ENCODE results near the gene PLGRKT.
"Not testable (repeated sequence)": the region's sequence is repeated elsewhere in the genome, so short reads cannot be mapped to it uniquely, and the experiment has no call there.

The PLGRKT gene

DNA sequence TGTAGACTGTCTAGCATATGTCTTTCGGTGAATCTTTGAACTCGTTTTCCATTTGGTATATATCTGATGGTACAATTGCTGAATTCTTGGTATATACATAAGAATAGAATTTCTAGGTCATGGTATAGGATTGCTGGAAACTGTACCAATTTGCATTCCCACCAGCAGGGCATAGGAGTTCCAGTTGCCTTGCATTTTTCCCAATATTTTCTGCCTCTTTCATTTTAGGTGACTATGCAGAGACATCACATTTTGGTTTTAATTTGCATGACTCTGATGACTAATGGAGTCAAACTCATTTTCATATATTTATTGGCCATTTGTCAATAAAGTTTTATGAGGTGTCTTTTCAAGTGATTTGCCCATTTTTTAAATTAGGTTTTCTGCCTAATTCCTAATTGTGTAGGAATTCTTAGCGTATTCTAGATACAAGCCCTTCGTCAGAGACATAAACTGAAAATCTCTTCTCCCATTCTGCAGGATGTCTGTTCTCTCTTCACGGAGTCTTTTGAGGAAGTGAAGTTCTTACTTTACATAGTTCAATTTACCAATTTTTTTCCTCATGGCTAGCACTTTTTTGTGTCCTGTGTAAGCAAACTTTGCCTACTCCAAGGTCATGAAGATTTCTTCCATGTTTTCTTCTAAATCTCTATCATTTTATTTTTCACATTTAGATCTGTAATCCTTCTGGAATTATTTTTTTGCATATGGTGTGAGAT lies 43.8 kb upstream of the PLGRKT start:
- TF ChIP-seq, protein P1, sequence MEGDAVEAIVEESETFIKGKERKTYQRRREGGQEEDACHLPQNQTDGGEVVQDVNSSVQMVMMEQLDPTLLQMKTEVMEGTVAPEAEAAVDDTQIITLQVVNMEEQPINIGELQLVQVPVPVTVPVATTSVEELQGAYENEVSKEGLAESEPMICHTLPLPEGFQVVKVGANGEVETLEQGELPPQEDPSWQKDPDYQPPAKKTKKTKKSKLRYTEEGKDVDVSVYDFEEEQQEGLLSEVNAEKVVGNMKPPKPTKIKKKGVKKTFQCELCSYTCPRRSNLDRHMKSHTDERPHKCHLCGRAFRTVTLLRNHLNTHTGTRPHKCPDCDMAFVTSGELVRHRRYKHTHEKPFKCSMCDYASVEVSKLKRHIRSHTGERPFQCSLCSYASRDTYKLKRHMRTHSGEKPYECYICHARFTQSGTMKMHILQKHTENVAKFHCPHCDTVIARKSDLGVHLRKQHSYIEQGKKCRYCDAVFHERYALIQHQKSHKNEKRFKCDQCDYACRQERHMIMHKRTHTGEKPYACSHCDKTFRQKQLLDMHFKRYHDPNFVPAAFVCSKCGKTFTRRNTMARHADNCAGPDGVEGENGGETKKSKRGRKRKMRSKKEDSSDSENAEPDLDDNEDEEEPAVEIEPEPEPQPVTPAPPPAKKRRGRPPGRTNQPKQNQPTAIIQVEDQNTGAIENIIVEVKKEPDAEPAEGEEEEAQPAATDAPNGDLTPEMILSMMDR (IDR thresholded peaks at IDR 0.05; ENCODE audit: low read depth, low read length), result no peak
- H3K27ac ChIP-seq, result no peak overlapping the region
- DNase-seq, result no peak

GRCh38 chr9:5480919-5481318 lies 43.2 kb upstream of the PLGRKT start:
- H3K27ac ChIP-seq, result no peak overlapping the region

More for the DNA sequence above, 43.8 kb upstream of the PLGRKT start:
- H3K27me3 ChIP-seq (ENCODE audit: insufficient read depth, low read depth, severe bottlenecking), result no peaks in the 10 kb centered on the region
- H3K4me3 ChIP-seq (ENCODE audit: low read depth, low read length), result no peak overlapping the region
- no peaks in the 10 kb centered on the region for H3K9me3 ChIP-seq (ENCODE audit: severe bottlenecking)
- no peaks in the 10 kb centered on the region for H3K36me3 ChIP-seq

GRCh38 chr9:5479994-5480694 lies 42.4 kb upstream of the PLGRKT start:
- TF ChIP-seq, protein P1 (IDR thresholded peaks at IDR 0.05; ENCODE audit: low read depth, low read length), result no peak
- Histone ChIP-seq H3K4me3 (ENCODE audit: low read depth, low read length) (no peak overlapping the region), H3K36me3 (no peaks in the 10 kb centered on the region), H3K27me3 (ENCODE audit: insufficient read depth, low read depth, severe bottlenecking) (no peaks in the 10 kb centered on the region), H3K27ac (no peak overlapping the region), H3K9me3 (ENCODE audit: severe bottlenecking) (no peaks in the 10 kb centered on the region)
- no peak for DNase-seq

More at GRCh38 chr9:5480919-5481318, 43.2 kb upstream of the PLGRKT start:
- no peak for DNase-seq
- TF ChIP-seq, protein P1 (IDR thresholded peaks at IDR 0.05; ENCODE audit: low read depth, low read length), result no peak
- no peaks in the 10 kb centered on the region for H3K9me3 ChIP-seq (ENCODE audit: severe bottlenecking)
- no peak overlapping the region for H3K4me3 ChIP-seq (ENCODE audit: low read depth, low read length)
- H3K36me3 ChIP-seq, result no peaks in the 10 kb centered on the region
- no peaks in the 10 kb centered on the region for H3K27me3 ChIP-seq (ENCODE audit: insufficient read depth, low read depth, severe bottlenecking)

- Histone ChIP-seq H3K27ac (no peak overlapping the region), H3K27me3 (ENCODE audit: insufficient read depth, low read depth, severe bottlenecking) (no peaks in the 10 kb centered on the region), H3K4me3 (ENCODE audit: low read depth, low read length) (no peak overlapping the region), H3K36me3 (no peaks in the 10 kb centered on the region), H3K9me3 (ENCODE audit: severe bottlenecking) (no peaks in the 10 kb centered on the region)
- DNase-seq, result no peak
- TF ChIP-seq, protein P1 (IDR thresholded peaks at IDR 0.05; ENCODE audit: low read depth, low read length), result no peak
These were observed 40.5 kb upstream of the PLGRKT start for GRCh38 chr9:5478206-5478605.

DNA sequence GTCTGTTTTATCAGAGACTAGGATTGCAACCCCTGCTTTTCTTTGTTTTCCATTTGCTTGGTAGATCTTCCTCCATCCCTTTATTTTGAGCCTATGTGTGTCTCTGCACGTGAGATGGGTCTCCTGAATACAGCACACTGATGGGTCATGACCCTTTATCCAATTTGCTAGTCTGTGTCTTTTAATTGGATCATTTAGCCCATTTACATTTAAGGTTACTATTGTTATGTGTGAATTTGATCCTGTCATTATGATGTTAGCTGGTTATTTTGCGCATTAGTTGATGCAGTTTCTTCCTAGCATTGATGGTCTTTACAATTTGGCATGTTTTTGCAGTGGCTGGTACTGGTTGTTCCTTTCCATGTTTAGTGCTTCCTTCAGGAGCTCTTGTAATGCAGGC lies 37.9 kb upstream of the PLGRKT start:
- H3K9me3 ChIP-seq (ENCODE audit: severe bottlenecking); H3K27ac ChIP-seq; H3K36me3 ChIP-seq; H3K4me3 ChIP-seq (ENCODE audit: low read depth, low read length); DNase-seq; H3K27me3 ChIP-seq (ENCODE audit: insufficient read depth, low read depth, severe bottlenecking): not testable (repeated sequence)

GRCh38 chr9:5470816-5471215 lies 33.1 kb upstream of the PLGRKT start:
- H3K4me3 ChIP-seq (ENCODE audit: low read depth, low read length), result no peak overlapping the region
- TF ChIP-seq, protein P1 (IDR thresholded peaks at IDR 0.05; ENCODE audit: low read depth, low read length), result no peak
- no peak overlapping the region for H3K27ac ChIP-seq
- H3K9me3 ChIP-seq (ENCODE audit: severe bottlenecking), result no peaks in the 10 kb centered on the region
- H3K36me3 ChIP-seq, result no peaks in the 10 kb centered on the region
- H3K27me3 ChIP-seq (ENCODE audit: insufficient read depth, low read depth, severe bottlenecking), result no peaks in the 10 kb centered on the region
- DNase-seq, result no peak

Data from WERI-Rb-1 (cell line).